HG03060 (cell line): ENCODE measurements around the gene LMLN.
A peak's percentile ranks its signal among the peaks of the same experiment; 100 is the strongest.
"Not testable (repeated sequence)": the region's sequence is repeated elsewhere in the genome, so short reads cannot be mapped to it uniquely, and the experiment has no call there.

ENCODE experiments used
- ATAC-seq: cut with Tn5 transposase; IDR thresholded peaks from one replicate; pipeline ENCODE4 v1.9.1; 2021; ENCODE audit warnings: low read depth, moderate number of reproducible peaks; ENCODE audit not compliant: unreplicated experiment

LMLN gene

DNA sequence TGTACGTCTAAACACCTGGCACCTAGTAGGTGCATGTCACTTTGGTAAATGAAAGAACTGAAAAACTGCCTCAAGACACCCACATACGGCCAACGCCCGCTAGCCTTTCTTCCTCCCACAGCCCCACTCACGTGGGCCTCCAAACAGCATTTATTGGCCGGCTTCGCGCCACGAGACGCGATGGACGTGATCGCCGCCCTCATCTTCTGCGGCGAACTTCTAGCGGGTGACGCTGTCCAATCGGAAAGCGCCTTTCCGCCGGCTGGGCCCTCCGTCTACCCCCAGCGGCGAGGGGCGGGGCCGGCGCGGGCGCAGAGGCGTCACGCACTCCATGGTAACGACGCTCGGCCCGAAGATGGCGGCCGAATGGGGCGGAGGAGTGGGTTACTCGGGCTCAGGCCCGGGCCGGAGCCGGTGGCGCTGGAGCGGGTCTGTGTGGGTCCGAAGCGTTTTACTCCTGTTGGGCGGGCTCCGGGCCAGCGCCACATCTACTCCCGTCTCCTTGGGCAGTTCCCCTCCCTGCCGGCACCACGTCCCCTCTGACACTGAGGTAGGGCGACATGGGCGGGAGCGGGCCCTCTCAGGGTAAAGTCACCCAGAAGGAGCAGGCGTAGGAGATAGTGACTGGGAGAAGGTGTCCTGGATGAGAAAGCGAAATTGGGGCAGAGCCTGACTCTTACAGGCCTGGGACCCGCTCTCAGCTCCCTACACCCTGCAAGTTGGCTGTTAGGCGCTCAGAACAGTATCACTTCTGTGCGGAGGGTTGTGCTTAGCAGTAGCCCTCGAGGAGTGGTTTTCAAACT lies at the start of gene LMLN:
Gene LMLN, plus strand, starts transcription at position 327 of the 803 bp plus-strand sequence. Its CDS starts 29 bp downstream, at position 356.
- ATAC-seq: peak; percentile 93

- no peak for ATAC-seq
These were observed 47.1 kb upstream of the LMLN start for GRCh38 chr3:197912741-197913476.

DNA sequence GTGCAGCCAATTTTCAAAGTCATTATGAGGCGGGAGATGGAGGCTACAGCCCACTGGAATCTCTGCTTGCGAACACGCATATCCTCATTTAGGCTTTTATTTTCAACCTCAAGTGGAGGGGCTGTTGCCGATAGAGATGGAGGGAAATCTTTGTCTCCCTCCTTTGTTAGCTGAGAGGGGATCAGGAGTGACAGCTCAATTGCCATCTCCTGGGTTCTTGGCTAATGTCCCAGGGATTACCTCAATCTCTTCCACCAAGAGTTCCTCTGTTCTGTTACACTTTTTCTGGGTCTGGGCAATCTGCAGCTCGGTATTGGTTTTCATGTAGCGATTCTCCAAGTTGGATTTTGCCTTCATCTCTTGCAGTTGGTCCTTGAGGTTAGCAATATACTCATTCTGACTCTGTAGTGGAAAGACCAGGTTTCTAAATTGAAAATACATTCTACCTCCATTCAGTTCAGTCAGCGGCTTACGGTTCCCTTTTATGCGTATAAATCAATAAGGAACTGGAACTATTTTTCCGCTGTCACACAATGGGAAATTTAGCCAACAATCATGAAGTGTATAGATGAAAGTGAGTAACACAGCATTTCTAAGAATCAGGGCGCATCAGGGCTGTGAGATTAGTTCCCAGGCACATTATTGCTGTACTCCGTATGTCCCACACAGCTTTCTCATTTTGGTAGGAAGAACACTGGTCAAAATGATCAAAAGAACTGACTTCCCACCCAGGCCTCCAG lies 46.2 kb upstream of the LMLN start:
- no peak for ATAC-seq

- ATAC-seq: not testable (repeated sequence)
These were observed 38.4 kb upstream of the LMLN start for GRCh38 chr3:197921429-197922275.

DNA sequence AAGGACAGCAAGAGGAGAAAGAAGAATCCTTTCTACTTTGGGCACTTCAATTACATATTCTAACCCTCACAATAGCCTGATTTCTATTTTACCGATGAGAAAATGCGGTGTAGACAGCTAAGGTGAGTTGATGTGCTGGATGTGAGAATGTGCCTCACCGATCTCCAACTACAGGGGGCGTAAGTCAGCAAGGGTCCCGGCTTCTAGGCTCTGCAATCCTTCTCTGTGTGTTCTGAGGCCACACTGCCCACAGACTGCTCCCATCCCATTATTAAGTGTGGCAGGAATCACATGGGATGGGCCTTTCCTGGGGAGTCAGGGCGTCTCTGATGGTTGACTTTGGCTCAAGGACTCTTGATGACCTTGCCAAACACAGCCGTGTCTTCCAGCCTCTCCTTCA lies 33.6 kb upstream of the LMLN start:
- ATAC-seq: no peak

- not testable (repeated sequence) for ATAC-seq
These were observed 32.4 kb upstream of the LMLN start for GRCh38 chr3:197927578-197927977.

- ATAC-seq: no peak
These were observed 23.1 kb upstream of the LMLN start for GRCh38 chr3:197936819-197937384.

DNA sequence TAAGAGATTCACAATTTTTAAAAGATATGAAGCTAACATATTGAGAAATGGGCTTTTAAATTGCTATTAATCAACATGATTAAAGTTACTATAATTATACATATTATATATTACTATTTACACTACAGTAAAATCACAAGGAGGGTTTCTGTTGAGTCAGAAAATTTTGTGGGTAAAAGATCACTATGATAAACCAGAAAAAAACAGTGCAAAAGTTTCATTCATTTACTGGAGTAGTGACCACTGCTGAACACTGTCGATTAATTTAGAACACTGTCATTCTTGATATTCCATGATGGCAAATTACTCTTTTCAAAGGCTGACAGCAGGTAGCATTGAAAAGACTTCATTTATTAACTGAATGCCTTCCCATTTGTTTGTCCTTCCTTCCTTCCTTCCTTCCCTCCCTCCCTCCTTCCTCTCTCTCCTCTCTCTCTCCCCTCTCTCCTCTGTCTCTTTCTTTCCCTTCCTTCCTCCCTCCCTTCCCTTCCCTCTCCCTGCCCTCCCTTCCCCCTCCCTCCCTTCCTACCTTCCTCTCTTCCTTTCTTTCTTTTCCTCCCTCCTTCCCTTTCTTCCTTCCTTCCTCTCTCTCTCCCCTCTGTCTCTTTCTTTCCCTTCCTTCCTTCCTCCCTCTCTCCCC lies 19.2 kb upstream of the LMLN start:
- ATAC-seq: no peak

- no peak for ATAC-seq
These were observed 17.0 kb upstream of the LMLN start for GRCh38 chr3:197942956-197943556.

DNA sequence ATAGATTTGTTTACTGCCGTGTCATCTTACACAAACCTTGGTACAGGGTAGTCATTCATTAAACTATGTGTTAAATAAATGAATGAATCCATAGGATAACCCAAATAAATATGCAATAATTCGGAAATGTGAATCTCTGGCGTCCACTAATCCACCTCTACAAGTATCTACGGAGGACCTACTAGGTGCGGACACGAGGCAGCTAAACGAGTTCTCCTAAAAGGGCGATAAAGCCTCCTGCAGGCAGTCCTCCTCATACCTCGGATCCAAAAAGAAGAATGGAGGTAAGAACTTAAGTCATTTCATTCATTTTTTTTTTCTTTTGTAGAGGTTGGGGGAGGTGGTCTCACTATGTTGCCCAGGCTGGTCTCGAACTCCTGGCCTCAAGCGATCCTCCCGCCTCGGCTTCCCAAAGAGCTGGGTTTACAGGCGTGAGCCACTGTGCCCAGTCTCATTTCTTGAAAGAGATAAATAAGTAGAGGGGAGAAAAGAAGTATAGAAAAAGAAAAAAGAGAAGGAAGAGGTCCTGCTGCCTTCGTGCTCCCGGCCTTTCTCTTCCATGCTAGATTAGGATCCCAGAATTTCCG lies 10.7 kb upstream of the LMLN start:
- no peak for ATAC-seq

GRCh38 chr3:197949778-197950676 lies 10.0 kb upstream of the LMLN start, which contains the start of gene RPL35A:
Gene RPL35A, plus strand, starts transcription at chr3:197950190. Its CDS starts 778 bp downstream, at chr3:197950968.
- ATAC-seq: peak; percentile 86

DNA sequence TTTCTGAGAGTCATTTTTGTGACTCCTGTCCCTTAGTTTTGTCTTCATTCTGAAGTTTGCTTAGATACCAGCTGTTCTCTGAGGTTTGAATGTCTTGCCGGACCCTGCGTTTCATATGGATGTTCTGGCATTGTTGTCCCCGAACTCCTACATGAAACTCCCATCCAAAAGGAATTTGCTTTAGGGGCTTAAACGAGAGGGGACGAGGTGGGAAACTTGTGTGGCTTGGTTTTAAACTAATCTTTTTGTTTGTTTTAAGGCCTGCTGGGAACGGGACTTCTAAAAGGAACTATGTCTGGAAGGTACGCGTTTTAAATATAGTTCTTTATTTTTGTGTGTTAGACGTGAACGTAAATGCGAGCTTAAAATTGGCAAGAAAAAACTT lies 9.3 kb upstream of the LMLN start:
- no peak for ATAC-seq

DNA sequence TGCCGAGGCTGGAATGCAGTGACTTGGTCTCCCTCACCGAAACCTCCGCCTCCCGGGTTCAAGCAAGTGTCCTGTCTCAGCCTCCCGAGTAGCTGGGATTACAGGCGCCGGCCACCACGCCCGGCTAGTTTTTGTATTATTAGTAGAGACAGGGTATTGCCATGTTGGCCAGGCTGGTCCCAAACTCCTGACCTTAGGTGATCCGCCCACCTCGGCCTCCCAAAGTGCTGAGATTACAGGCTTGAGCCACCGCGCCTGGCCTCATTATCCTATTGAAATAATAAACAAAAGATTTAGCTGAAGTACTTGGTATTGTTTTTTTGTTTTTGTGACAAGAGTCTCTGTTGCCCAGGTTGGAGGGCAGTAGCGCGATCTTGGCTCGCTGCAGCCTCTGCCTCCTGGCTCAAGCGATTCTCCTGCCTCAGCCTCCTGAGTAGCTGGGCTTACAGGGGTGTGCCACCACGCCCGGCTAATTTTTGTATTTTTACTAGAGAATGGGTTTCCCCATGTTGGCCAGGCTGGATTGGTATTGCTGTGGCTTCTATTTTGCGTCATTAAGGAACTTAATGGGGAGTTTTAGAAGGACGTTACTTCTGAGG lies 8.5 kb upstream of the LMLN start:
- ATAC-seq: no peak

DNA sequence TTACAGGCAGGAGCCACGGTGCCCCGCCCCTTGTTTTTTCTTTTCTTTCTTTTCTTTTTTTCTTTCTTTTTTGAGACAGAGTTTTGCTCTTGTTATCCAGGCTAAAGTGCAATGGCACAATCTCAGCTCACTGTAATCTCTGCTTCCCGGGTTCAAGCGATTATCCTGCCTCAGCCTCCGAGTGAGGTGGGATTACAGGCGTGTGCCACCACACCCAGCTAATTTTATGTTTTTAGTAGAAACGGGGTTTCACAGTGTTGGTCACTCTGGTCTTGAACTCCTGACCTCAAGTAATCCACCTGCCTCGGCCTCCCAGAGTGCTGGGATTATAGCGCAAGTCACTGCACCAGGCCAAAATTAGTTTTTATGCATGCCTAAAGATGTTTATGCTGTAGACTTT lies 7.6 kb upstream of the LMLN start:
- no peak for ATAC-seq

GRCh38 chr3:197953325-197953724 lies 6.7 kb upstream of the LMLN start:
- no peak for ATAC-seq

DNA sequence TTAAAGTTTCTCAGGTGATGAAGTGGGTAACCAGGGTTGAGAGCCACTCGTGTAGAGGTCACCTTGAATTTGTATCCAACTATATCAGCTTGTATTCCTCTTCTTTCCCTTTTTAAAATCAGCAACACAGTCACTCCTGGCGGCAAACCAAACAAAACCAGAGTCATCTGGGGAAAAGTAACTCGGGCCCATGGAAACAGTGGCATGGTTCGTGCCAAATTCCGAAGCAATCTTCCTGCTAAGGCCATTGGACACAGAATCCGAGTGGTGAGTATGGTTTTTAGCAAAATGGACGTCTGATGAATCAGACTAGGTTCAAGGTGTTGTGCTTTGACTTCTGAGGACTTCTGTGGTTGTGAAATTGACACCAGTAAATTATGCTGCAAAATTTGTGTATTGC lies 6.1 kb upstream of the LMLN start:
- ATAC-seq: no peak

GRCh38 chr3:197955892-197956477 lies 4.0 kb upstream of the LMLN start:
- no peak for ATAC-seq
